Left renal cortex interstitium (tissue), 4 donors: Measurements from ENCODE around the gene COL24A1. TPM values are rescaled to one million over a fixed set of nuclear protein-coding genes. Genes with fewer than 3 reads are reported as not detected.
"Not testable (repeated sequence)": the region's sequence is repeated elsewhere in the genome, so short reads cannot be mapped to it uniquely, and the experiment has no call there.

Experiments used
- DNase-seq, 4 donors: peaks; one replicate each; pipeline ENCODE4 v3.0.0-alpha.2; 2013; ENCODE audit warnings: low read depth in 4 of 4, low spot score in 2 of 4, missing footprints in 1 of 4
- polyA plus RNA-seq, 4 donors: library from polyadenylated mRNA; unstranded; fragments of 120-200 nt; gene quantifications; one replicate each; pipeline ENCODE4 v1.2.1, GENCODE V29; 2013; ENCODE audit not compliant: insufficient read length in 4 of 4

COL24A1 gene
- polyA plus RNA-seq, 4 donors: 1.6 to 2.4 (median 1.8) TPM

- no peak for DNase-seq
These were observed 70.7 kb downstream of the COL24A1 start for GRCh38 chr1:86085741-86086409.

DNA sequence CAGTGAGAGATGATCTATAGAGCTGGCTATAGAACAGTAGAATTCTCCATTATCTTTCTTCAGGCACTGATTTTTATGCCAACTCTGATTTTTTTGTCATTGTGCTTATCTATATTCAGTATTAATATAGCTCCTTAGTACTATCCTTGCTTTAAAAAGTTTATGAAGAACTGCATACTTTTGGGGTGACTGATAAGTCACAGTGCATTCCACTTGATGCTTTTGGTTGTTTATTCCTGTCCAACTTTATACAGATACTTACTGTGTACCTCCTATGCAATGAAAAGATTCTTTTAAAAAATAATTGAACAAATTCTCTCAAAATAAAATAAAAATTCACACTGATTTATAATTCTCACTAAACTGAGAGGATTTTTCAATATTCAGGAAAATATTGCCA is 71.6 kb downstream of the COL24A1 start:
- DNase-seq: no peak

- no peak for DNase-seq
These were observed 74.4 kb downstream of the COL24A1 start for GRCh38 chr1:86082183-86082582.

DNA sequence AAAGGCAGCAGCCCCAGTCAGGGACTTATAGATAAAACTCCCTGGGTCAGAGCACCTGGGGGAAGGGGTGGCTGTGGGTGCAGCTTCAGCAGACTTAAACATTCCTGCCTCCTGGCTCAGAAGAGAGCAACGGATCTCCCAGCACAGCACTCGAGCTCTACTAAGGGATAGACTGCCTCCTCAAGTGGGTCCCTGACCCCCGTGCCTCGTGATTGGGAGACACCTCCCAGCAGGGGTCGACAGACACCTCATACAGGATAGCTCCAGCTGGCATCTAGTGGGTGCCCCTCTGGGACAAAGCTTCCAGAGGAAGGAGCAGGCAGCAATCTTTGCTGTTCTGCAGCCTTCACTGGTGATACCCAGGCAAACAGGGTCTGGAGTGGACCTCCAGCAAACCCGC is 84.1 kb downstream of the COL24A1 start:
- DNase-seq: not testable (repeated sequence)

- not testable (repeated sequence) for DNase-seq
These were observed 84.7 kb downstream of the COL24A1 start for GRCh38 chr1:86071870-86072269.

- DNase-seq: no peak
These were observed 86.8 kb downstream of the COL24A1 start for GRCh38 chr1:86069757-86070145.

DNA sequence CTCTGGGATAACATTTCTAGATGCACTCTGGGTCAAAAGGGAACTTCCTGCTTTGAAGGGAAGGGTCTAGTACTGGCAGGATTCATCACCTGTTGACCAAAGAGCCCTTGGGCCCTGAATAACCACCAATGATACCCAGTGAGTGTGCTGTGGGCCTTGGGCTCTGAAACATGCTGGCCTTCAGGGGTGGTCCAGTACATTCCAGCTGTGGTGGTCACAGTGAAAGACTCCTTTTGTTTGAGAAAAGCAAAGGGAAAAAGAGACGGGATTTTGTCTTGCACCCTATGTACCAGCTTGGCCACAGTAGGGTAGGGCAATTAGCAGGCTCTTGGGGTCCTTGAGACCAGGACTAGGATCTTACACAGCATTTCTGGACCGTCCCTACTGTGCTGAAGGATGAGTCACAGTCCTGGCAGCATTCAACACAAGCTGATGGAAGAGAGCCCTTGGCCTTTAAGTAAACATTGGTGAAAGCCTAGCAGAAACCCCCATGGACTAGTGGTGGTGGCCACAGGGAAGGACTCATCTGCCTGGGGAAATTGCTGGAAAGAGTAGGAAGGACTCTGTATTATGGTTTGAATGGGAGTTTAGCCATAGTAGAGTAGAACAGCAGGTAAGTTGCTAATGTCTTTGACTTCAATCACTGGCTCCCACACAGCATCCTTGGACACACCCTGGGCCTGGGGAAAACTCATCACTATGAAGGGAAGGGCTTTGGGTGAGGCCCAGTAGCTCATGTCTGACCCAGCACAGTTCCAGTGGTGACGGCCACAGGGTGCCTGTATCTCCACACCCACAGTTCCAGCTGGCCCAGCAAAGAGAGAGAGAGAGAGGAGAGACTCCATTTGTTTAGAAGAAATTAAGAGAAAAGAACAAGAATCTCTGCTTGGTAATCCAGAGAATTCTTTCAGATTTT is 87.5 kb downstream of the COL24A1 start:
- no peak for DNase-seq

DNA sequence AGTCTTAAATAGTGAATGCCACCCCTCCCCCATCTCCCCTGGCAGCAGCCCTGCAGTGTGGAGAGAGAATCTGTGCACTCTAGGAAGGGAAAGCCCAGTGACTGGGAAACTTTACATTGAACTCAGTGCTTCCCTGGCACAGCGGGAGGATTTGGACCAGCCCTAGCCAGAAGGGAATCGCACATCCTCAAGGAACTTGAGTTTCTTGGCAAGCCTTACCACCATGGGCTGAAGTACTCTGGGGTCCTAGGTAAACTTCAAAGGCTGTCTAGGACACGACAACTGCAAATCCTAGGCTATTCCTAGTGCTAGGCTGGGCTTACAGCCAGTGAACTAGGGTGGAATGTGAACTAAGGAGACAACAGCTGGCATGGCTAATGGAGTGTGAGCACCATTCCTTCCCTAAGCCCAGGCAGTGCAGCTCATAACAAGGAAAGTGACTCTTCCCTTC is 88.3 kb downstream of the COL24A1 start:
- no peak for DNase-seq

GRCh38 chr1:86067626-86068025 is 88.9 kb downstream of the COL24A1 start:
- DNase-seq: no peak

DNA sequence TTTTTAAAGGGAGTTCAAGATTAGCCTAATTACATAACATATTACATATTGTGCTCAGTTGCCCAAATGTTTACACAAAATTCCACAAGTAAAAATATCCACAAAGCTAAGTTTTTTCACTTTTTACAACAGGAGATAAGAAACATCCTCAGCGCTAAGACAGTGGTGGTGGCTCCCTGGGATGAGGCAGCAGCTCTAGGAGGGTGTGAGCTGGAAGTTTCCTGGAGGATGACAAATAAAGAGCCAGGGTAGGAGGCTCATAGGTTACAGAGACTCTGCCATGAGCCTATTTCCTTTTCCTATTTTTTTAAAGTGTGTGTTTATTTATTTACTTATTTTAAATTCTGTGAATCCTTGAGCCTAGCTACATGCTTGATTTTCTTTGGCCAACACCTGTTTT is 91.7 kb downstream of the COL24A1 start:
- no peak for DNase-seq

- no peak for DNase-seq
These were observed 92.9 kb downstream of the COL24A1 start for GRCh38 chr1:86063721-86064120.

- DNase-seq: no peak
These were observed 94.1 kb downstream of the COL24A1 start for GRCh38 chr1:86062453-86062852.

- DNase-seq: no peak
These were observed 95.0 kb downstream of the COL24A1 start for GRCh38 chr1:86061551-86061990.

DNA sequence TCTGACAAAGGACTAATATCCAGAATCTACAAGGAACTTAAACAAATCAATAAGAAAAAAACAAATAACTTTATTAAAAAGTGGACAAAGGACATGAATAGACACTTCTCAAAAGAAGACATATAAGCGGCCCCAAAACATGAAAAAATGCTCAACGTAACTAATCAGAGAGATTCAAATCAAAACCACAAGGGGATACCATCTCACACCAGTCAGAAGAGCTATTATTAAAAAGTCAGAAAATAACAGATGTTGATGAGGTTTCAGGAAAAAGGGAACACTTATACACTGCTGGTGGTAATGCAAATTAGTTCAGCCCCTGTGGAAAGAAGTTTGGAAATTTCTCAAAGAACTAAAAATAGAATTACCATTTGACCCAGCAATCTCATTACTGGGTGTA is 102.2 kb downstream of the COL24A1 start:
- no peak for DNase-seq

DNA sequence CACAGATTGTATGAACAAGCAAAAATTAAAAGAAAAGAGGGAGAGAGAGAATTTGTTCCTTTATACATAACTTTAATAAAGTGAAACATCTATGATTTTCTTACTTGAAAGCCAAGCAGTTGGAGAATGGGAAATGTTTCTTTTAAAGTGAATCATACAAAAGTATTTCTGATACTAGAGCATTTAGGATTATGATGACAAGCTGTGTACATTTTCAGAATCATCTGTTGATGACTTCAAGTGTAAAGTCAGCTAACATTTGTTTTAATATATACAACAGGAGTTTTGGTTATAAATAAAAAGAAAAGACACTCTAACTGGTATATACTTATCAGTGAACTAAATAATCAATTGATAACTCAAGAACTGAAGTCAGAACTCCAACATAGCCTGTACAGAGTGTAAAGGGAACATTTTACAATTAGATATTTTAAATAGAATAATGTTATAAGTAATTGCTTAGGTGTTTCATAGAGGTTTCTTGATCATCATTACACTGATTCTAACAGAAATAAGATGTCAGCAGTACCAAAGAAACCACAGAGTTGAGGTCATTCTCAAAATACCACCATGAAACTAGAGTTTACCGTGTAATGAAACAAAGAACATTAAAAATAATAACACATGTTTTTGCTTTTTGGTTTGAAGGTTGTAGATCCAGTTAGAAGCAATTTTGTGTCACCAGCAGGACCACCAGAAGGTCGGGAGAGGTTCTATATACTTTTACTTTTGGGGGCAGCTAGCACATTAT is 103.4 kb downstream of the COL24A1 start:
- DNase-seq: no peak

GRCh38 chr1:86035101-86035500 is 121.5 kb downstream of the COL24A1 start:
- no peak for DNase-seq

DNA sequence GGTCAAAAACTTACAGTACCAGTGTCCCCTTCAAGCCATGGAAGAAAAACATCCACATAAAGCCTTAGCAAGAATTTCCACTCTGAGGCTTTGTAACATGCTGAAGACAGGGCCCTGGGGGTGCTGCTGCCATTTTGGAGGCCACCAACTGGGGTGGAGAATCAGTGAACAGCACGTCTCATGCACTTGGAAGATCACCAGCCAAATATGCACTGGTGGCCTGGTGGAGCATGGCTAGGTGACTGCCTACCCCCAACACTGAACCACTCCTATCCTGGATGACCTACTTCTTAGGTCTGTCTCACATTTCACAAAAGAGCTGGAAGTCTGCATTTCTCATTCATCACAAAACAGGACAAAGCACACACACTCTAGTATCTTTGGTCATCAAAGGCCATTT is 126.4 kb downstream of the COL24A1 start:
- no peak for DNase-seq

DNA sequence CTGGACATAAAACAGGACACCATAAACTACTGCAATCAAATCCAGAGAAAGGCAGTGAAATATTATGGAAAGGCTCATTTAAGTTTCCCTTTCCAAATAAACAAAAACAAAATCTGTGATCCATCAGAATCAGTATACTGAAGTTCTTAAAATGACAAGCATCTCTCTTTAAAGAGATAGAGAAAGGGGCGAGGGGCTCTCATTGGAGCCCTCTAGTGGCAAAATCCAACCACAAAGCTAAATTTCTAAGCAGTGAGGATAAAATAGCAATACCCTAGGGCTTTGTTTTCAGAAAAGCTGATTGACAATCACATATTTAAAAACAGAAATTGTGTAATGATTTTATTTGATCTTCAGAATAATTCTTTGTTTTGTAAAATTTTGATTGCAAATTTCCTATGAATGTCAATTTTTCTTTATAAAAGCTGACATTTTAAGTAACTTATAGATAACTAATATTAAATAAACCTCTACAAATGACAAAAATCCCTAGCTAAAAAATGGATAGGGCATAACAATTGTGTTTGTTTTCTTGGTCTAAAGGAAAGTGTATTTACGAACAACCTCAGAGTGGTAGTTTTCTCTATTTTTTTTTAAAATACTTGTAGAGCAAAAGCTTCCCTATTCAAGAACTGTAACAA is 138.2 kb downstream of the COL24A1 start:
- peak in 3 of 4 donors; percentile 9 to 28 (median 19) for DNase-seq

DNA sequence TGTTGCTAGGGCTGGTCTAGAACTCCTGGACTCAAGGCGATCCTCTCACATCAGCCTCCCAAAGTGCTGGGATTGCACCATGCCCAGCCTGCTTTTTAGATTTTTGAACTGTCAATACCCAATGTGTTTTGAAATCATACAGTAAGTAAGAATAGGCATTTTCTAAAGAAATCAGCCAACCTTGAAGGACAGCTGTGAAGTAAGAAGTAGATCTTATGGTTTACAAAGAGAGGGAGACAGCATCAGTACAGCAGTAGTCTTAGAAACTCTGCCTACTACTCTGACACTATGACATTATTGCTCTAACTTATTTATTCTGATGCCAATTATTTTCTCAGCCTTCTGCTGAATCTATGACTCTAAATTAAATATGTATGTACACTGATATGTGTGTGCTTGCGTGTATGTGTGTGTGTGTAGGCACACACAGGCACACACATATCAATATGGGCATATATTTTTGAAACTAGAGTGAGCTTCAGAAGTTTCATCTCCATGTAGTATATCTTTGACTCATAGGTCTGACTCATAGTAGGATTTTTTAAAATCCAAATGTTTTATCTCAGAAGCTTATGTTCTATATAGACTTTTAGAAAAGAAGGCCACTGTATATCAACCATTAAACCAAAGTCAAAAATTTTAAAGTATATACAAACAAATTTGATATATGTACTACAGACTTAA is 140.4 kb downstream of the COL24A1 start:
- no peak for DNase-seq

DNA sequence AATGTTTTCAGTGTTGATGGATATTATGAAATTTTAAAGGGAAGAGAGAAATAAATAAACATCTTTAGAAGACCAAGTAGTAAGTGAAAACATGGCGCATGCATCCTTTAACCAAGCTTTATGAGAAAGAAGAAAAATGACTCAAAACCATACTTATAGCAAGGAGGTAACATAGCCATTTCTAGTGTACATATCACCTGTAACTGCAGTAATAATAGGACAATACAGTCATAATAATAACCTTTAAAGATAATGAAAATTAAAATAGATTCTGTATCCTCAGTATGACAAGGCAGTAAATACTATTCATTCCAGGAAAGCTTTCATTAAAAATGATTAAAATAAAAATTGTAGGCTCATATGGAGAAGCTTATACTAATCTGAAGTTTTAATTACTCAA is 141.2 kb downstream of the COL24A1 start:
- DNase-seq: no peak
